Mucosa of descending colon (tissue), 3 donors: ENCODE results near the gene FRMD1. TPM values are rescaled to one million over a fixed set of nuclear protein-coding genes. Genes with fewer than 3 reads are reported as not detected.

ENCODE experiments used
- ATAC-seq: fragments of 200-7000 bp; cut with Tn5 transposase; one replicate; pipeline ENCODE4 v1.9.1; 2020; ENCODE audit warnings: mild to moderate bottlenecking, moderate library complexity
- DNase-seq, 3 donors: peaks; one replicate each; pipeline ENCODE4 v3.0.0-alpha.2; 2020
- H3K36me3 ChIP-seq: fragments of 200-600 bp; one replicate; pipeline ENCODE4 v1.8.0; 2021; ENCODE audit warnings: low read depth, mild to moderate bottlenecking
- H3K4me1 ChIP-seq: fragments of 200-600 bp; one replicate; pipeline ENCODE4 v1.8.0; 2021; ENCODE audit warnings: low read depth, mild to moderate bottlenecking
- H3K4me3 ChIP-seq: fragments of 200-600 bp; one replicate; pipeline ENCODE4 v1.8.0; 2021; ENCODE audit warnings: mild to moderate bottlenecking
- H3K9me3 ChIP-seq: fragments of 200-600 bp; one replicate; pipeline ENCODE4 v1.8.0; 2021; ENCODE audit warnings: mild to moderate bottlenecking
- CTCF ChIP-seq: fragments of 200-600 bp; IDR thresholded peaks from one replicate; pipeline ENCODE4 v1.8.0; 2022; ENCODE audit warnings: antibody characterized with exemption, mild to moderate bottlenecking
- intact Hi-C, 2 donors: fragments of 100-400 bp; cut with DNase I in 1 of 2; cut with micrococcal nuclease in 1 of 2; formaldehyde crosslinking; loops; one replicate each; pipeline versions ENCODE4 v1.11.0 to v1.11.1; 2022; cut with DNase I, micrococcal nuclease
- total RNA-seq, 3 donors: library from RNA; stranded (reverse); fragmentation: NEBNext Ultra II Directional in 2 of 3; extraction: Animal tissue kit (Norgen Biotek cat#: 25700) in 2 of 3; gene quantifications; one replicate each; pipeline versions ENCODE4 v1.2.1 to v1.2.4, GENCODE V29; 2021 to 2023
- donor health status: DM: no; HTN: no; CAD: no; lungs with moderate emphysema.
- donor health status: DM: no; HTN: no; CAD: no.
- donor health status: DM: no; HTN: yes; CAD: no.

Gene FRMD1
- total RNA-seq, 3 donors from 2014 or later = 14.3 to 57.5 (median 17.1) TPM

DNA sequence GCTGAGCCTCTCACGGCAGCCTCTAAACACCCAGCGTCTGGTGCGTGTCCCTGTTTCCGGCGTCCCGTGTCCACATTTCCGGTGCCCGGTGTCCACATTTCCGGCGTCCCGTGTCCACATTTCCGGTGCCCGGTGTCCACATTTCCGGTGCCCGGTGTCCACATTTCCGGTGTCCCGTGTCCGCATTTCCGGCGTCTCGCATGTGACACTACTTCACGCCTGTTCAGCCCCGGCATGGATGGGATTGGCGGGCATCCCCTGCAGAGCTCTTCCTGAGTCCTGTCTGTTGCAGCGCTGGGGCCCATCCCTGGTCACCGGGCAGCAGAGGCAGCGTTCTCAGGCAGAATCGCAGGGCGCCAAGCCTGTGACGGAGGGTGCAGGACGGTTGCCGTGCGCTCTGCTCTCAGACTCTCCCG, 3.2 kb downstream of the FRMD1 start:
- no peak overlapping the region for H3K4me3 ChIP-seq
- H3K4me1 ChIP-seq = peaks cover 9% of the 10 kb centered on the region
- no peak for ATAC-seq
- DNase-seq = no peak
- H3K9me3 ChIP-seq = no peaks in the 10 kb centered on the region
- intact Hi-C loops = no loop called here
- H3K36me3 ChIP-seq = peaks cover 2% of the 10 kb centered on the region
- no peak for TF ChIP-seq CTCF

GRCh38 chr6:168075216-168075615, 3.8 kb downstream of the FRMD1 start:
- Histone ChIP-seq H3K9me3 (no peaks in the 10 kb centered on the region), H3K4me1 (peaks cover 9% of the 10 kb centered on the region), H3K4me3 (no peak overlapping the region), H3K36me3 (peaks cover 2% of the 10 kb centered on the region)
- TF ChIP-seq CTCF = no peak
- intact Hi-C loops = no loop called here
- DNase-seq (no peak), ATAC-seq (no peak)

DNA sequence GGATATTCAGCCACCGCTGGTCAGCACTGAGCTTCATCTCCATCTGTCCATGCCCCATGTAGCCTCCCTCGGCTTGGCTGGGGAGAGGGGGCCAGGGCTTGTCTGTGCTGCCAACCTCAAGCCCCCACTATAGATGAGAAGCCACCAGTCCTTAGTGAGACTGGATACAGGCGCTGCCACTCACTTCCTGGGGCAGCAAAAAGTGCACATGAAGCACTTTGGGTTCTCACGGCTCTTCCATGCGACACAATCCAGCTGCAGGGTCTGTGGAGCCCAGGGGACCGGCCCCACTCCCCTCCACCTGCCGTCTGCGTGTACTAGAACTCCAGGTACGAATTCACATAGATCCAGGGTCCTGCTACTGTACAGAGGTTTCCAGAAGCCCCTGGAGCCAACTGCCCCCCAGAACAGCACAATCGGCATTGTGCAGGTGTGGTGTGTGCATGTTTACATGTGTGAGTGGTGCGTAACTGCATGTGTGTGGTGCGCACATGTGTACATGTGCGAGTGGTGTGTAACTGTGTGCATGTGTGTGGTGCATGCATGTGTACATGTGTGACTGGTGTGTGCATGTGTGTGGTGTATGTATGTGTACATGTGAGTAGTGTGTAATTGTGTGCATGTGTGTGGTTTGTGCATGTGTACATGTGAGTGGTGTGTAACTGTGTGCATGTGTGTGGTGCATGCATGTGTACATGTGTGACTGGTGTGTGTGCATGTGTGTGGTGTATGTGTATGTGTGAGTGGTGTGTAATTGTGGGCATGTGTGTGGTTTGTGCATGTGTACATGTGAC, 4.9 kb downstream of the FRMD1 start:
- no peak for TF ChIP-seq CTCF
- Histone ChIP-seq H3K9me3 (no peaks in the 10 kb centered on the region), H3K4me3 (no peak overlapping the region), H3K36me3 (peaks cover 2% of the 10 kb centered on the region), H3K4me1 (no peaks in the 10 kb centered on the region)
- ATAC-seq (no peak), DNase-seq (no peak)
- intact Hi-C loops = no loop called here

GRCh38 chr6:168072730-168073129, 6.3 kb downstream of the FRMD1 start:
- ATAC-seq = no peak
- Histone ChIP-seq H3K9me3 (no peaks in the 10 kb centered on the region), H3K4me3 (no peak overlapping the region), H3K36me3 (peaks cover 2% of the 10 kb centered on the region), H3K4me1 (no peaks in the 10 kb centered on the region)
- intact Hi-C loops = no loop called here
- no peak for TF ChIP-seq CTCF
- no peak for DNase-seq

DNA sequence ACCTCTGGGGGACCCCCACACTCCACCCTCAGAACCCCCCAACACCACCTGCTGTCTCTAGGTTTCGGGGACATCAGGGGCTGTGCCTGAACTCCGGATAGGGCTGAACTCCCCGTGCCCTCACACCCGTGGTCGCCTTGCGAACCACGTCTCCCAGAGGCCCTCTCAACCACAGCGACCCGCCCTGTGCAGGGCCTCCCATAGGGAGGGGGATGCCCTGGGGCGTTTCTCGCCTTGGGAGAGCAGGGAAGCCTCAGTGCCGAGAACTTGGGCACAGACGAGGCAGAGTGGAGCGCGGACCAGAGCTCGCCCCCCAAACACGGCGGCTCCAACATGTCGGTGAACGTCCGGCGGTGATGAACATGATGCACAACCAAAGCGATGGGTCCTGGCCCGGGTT, 6.8 kb downstream of the FRMD1 start:
- Histone ChIP-seq H3K9me3 (no peaks in the 10 kb centered on the region), H3K4me3 (no peak overlapping the region), H3K36me3 (peaks cover 2% of the 10 kb centered on the region), H3K4me1 (no peaks in the 10 kb centered on the region)
- TF ChIP-seq CTCF = no peak
- intact Hi-C loops = no loop called here
- no peak for DNase-seq
- no peak for ATAC-seq
